GM18499 (cell line): Measurements from ENCODE around the gene ALK.

Source experiments
- ATAC-seq: cut with Tn5 transposase; IDR thresholded peaks from one replicate; pipeline ENCODE4 v1.9.1; 2021; ENCODE audit warnings: moderate number of reproducible peaks; ENCODE audit not compliant: insufficient read depth, unreplicated experiment

ALK gene

DNA sequence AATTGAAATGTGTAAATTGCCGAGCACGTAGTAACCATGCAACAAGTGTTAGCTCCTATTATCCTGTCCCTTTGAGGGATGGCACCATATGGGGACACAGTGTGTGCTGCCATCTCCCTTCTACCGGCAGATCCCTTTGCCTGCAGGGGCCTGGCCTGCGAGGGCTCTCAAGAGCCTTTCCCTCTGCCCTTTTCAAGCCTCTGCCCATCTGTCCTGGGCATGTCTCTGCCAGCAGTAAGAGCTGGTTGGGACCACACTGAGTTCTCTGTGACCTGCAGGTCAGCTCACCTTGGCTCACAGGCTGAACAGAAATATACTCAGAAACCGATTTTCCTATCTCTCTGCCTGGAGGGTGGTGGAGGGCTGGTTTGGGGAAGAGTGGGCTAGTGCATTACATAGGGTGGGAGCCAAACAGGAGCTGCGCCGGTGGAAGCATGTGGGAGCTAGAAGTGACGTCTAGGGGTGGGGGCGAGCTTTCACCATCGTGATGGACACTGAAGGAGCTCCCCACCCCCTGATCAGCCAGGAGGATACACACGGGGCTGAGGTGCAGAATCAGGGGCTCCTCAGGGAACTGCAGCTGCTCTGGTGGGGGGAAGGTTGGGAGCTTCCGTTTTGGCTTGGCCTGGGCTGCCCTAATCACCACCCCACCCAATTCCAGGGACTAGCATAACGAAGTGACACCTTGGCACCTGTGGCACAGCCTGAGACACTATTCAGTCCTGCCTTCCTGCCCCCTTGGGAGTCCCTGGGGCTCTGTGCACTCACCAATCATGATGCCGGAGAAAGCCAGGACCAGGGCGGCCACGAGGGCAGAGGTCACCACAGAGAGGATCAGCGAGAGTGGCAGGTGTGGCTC is 696.5 kb downstream of the ALK start:
- ATAC-seq: no peak

DNA sequence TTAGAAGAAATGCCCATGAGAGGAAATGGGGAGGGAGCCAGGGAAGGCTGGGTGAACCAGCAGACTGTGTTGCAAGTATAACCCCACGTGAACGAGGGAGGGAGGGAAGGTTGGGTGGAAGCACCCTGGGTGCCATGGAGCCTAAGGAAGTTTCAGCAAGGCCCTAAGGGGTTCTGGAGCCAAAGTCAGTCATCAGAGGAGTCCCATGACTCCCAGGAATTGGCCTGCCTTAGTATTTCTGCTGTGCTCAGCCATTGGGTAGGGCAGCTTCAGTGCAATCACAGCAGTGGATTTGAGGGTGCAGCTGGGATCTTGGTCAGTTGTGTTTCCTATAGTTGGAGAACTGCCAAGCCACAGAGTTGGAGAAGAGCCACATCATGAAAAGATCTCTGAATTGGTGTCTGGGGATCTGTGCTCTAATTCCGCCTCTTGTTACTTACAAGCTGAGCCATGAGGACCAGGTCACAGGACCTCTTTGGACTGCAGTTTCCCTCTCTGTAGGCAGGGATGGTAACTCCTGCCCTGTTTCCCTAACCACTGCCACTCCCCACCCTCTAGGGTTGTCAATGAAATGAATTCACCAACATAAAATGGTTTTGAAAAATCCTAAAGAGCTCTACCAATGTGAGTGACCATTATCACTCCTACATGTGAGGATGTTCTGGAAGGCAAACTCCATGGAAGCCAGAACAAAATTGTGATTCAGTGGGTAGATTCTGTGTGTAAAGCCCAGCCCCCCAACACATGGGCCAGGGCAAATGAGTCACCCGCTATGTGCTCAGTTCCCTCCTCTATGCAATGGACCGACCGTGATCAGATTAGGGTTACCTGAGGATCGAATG is 697.3 kb downstream of the ALK start:
- ATAC-seq: no peak

DNA sequence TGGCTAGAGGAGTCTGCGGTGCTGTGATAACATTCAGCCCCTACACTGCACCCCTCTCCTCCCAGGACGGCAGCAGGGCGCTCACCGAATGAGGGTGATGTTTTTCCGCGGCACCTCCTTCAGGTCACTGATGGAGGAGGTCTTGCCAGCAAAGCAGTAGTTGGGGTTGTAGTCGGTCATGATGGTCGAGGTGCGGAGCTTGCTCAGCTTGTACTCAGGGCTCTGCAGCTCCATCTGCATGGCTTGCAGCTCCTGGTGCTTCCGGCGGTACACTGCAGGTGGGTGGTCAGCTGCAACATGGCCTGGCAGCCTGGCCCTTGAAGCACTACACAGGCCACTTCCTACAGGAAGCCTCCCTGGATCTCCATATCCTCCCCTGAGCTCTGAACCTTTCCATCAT is 698.1 kb downstream of the ALK start:
- ATAC-seq: no peak

DNA sequence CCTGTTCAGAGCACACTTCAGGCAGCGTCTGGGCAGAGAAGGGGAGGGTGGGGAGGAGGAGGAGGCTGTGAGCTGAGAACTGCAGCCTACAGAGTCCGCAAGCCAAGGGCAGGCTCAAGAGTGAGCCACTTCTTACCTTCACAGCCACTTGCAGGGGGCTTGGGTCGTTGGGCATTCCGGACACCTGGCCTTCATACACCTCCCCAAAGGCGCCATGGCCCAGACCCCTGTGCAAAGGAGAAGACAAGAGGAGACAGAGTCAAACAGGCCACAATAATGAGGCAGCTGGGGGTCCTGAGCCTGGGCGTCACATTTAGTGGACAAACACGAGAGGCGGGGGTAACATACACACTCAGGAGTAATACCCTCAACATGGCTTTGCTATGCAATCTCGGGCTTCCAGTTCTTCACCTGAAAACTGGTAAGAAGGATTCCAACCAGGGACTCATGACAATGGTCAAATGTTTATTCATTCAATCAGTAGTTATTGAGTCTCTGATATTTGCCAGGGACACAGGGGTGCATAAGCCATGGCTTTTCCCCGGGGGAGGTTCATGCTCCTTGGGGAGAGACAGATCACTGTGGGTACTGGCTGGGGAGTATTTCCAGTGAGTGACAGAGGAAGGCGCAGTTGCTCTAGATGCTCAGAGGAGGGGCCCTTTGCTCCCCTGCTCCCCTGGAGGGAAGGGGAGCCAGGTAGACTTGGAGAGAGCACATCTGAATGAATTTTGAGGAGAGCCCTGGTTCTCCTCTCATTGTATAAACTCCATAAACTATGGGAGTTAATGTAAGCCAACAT is 698.8 kb downstream of the ALK start:
- no peak for ATAC-seq

DNA sequence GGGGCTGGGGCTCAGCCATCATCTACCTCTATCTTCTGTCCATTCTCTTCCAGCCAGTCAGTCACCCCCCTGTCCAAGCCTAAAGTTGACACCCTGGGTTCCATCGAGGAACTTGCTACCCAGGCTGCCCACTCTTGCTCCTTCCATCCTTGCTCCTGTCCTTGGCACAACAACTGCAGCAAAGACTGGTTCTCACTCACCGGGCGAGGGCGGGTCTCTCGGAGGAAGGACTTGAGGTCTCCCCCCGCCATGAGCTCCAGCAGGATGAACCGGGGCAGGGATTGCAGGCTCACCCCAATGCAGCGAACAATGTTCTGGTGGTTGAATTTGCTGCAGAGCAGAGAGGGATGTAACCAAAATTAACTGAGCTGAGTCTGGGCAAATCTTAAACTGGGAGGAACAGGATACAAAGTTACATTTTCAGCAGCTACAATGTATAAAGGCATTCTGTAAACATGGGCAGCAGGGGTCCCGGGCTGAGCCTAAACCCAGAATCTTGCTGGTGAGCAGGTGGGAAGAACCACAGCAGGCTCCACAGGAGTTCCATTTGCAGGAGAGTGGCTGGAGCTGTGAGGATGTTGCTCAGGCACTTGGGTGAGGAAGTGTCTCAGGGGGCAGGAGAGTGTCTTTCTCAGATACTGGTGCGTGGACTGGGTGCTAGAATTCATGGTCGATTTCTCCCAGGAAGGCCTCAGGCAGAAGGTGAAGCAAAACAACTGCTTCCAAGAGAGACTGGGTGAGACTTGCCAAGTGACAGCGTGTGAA is 700.7 kb downstream of the ALK start:
- no peak for ATAC-seq

DNA sequence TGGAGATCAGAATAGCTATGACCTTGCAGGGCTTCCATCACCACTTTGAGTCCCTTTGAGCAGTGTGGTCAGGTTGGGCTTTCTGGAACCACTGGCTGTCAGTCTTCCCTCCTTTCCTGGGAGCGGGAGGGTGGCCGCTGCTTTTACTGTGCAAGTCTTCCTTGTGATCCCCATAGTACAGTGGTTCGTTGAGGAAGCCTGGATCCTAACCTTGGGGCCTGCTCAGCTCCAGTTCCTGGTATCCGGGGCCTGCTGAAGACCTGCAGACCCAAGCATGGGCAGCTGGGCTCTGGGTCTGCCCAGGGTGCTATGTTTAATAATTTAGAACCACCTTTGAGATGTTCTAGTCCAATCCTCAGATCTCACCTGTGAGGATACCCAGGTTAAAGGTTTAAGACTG is 702.0 kb downstream of the ALK start:
- no peak for ATAC-seq

DNA sequence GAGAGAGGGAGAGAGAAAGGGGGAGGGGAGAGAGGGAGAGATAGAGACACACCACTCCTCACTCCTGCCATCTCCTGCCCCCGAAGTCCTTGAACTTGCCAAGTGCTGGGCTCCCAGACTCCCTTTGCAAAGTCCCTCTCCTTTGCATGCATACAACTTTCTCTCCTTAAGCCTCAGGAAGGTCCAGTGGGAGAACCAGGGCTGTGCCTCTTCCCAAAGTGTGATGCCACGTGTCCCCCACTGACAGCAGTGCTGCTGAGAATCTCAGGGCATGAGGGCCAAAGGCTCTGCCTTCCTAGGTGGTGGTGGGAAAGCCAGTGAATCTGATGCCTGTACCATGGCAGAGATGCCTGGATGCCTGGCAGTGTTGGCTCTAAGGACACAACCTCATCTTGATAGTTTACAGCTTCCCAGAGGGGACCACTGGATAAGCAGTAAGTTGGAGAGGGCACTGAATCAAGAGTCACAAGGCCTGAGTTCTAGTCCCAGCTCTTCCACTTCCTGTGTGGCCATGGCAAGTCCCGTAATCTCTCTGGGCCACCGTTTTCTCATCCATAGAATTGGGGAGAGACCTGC is 702.7 kb downstream of the ALK start:
- no peak for ATAC-seq

DNA sequence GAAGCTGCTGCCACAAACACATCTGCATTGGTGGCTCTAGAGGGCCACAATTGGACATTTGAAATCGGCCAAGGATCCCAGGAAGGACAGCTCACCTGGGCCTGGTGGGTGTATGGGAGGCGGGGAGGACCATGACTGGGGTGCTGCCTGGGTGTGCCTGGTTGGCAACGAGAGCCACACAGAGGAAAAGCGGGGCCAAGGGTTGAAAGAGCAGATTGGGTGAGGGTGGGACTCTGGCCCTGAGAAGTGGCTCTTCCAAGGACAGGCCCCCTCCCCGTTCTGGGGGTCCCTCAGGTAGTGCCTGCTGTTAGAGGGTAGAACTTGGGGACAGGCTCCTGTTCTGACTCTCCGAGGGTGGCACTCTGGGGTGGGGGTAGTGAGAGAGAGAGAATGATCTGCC is 703.3 kb downstream of the ALK start:
- ATAC-seq: no peak

DNA sequence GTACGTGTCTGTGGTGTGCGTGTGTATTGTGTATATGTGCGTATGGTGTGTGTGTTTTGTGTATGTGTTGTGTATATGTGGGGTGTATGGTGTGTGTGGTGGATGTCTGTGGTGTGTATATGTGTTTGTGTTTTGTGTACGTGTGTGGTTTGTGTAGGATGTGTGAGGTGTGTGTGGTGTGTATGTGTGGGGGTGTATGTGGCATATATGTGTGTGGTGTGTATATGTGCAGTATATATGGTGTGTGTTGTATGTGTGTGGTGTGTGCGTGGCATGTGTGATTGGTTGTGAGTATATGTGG is 704.8 kb downstream of the ALK start:
- ATAC-seq: no peak

DNA sequence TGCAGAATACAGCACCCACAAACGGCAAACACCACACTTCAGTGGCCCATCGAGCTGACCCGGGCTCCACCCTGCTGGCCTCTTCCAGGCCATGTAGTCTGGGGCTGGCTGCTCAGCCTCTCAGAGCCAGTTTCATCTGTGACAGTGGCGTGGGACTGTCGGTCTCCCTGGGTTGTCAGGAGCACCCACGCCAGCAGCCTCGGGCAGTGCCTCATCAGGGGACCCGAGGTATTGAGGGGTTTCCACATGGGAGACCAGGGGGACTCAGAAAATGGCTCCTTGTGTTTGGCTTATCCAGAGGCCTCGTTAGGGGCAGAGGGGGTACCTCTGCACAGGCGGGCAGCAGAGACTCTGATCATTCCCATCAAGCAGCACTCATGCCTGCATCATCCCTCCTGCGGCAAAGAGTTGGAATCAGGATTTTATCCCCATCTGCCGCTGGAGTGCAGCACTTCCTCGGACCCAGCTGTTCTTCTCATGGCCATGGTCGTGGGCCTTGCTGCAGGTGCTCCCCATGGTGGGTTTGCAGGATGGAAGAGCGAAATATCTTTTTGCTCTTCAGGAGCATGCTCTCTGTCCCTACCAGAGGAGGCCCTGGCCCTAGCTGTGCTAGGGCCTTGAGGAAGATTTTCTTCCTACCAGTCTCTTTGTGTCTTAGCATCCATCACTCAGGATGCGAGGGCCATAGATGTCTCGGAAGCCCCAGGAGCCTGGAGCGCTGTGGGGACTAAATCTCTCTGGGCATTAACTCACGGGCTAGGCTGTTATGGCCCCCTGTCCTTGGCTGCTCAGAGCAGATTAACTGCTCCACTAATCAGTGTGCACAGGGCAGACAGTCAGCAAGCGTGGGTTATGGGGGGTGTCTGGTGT is 705.4 kb downstream of the ALK start:
- ATAC-seq: no peak

DNA sequence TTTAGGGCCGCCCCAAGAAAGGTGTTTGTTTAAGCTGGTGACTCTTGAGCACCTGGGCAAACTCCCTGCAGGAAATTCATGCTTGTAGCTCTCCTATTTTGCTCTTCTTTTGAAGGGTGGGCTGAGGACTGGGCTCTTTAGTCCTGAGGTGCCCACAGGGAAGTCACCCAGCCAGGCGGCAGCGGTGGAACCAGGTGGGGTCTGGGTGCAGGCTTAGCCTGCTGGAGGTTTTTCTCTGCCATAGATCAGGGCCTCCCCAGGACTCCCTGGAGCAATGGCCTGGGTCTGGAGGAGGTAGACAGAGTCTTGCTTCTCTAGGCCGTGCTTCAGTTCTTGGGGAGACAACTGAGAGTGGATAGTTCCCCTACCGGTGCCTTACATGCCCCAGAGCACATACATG is 706.3 kb downstream of the ALK start:
- ATAC-seq: no peak

DNA sequence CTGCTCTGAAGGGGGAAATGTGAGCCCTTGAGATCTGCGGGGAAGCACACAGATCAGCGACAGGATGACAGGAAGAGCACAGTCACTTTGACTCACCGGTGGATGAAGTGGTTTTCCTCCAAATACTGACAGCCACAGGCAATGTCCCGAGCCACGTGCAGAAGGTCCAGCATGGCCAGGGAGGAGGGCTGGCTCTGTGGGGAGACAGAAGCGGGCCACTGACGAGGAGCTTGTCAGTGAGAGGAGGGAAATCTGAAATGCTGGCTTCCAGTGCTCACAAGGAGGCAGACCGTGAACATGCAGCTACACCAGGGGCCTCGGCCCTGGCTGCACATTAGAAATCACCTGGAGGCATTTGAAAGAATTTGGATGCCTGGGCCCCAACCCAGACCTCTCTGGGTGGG is 707.5 kb downstream of the ALK start:
- ATAC-seq: no peak

DNA sequence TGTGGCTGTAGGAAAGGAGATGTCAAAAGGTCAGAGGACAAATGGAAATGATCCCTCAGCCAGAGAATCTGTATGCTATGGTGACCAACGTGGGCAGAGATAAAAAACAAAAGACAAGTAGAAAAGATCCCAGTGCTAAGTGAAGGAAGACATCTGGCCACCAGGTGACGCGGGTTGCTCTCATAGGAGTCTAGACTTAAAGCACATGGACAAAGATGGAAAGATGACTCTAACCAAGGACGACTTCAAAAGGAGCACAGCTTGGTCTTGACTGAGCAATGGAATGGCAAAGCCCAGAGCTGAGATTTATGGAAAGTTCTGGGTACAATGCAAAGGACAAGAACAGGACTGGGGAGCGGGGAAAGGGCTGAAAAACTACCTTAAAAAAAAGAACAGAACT is 709.4 kb downstream of the ALK start:
- ATAC-seq: no peak

DNA sequence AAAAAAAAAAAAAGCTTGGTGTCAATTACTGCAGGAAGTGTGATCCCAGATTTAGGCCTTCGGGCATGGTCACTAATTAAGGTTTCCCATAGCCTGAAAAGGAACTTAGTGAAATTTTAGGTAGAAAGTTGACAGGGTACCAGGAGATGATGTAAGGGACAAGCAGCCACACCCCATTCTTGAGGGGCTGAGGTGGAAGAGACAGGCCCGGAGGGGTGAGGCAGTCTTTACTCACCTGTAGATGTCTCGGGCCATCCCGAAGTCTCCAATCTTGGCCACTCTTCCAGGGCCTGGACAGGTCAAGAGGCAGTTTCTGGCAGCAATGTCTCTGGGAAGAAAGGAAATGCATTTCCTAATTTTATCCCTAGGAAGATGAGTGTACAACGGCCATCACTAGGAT is 711.8 kb downstream of the ALK start:
- no peak for ATAC-seq

DNA sequence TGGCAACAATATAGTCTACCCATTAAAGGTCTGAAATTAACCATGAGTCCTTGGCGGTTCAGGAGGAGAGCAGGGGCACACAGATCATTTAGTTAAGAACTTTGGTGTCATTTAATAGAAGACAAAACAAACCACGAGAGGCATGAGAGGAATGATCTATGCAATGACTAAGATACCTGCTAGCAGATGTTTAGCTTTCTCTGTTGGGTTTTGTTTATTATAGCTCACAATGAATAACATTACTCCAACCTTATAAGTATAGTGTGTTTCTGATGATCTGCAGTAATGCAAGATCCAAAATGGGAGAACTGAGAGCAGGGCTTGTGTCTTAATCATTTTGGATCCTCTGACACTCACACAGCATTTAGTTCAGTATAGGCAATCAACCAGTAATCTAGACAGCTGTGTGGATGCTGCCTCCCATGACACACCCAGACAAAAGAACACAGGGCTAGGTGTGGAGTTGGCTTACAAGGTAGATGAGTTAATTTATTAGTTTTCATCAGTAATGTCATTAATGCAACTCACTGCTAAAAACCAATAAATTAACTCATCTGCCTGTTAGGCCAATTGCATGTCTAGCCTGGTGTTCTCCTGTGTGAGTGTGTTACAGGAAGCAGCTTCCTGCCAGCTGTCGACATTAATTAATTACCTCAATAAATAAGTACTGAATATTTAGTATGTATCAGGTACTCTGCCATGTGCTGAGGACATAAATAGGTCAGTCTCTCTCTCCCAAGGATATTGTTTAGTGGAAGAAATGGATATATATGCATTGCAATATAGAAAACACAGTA is 713.8 kb downstream of the ALK start:
- ATAC-seq: no peak

DNA sequence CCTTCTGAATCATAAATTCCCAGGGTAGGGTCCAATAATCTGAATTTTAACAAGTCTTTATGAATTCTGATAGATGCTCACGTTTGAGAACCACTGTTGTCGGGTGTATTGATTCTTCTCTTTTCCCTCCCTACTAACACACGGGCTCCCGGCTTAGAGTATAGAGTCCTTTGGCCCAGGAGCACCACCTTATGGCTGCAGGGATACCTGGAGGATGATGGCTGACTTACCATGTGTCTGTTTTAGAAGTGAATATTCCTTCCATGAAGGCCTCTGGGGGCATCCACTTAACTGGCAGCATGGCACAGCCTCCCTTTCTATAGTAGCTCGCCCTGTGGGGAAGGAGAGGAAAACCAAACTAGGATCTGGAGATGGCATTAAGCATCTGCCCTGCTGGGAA is 714.4 kb downstream of the ALK start:
- no peak for ATAC-seq

DNA sequence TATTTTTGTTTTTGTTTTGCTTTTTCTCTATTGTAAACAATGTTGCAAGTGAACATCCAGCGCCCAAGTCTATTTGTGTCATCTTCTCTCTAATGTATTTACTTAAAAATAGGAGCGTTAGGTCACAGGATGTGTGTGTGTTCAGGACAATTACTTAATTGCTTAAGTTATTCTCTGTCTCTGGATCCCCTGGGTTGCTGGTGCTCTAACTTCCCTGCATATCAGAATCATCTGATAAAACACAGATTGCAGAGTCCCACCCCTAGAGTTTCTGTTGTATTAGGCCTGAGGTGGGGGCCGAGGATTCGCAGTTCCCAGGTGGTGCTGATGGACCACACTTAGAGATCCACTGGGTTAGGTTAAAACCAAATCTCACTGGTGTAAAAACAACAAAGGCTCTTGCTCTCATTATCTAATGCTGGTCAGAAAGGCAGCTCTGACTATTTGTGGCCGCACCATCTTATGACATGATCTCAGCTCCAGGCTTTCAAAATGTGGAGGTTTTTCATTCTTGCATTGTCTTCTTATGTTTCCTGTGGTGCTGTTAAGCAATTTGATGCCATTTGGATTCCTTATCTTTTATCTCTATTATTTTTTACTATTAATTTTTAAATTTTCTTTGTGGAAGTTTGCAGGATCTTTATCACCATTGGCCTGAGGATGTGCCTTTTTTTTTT is 718.4 kb downstream of the ALK start:
- ATAC-seq: no peak

DNA sequence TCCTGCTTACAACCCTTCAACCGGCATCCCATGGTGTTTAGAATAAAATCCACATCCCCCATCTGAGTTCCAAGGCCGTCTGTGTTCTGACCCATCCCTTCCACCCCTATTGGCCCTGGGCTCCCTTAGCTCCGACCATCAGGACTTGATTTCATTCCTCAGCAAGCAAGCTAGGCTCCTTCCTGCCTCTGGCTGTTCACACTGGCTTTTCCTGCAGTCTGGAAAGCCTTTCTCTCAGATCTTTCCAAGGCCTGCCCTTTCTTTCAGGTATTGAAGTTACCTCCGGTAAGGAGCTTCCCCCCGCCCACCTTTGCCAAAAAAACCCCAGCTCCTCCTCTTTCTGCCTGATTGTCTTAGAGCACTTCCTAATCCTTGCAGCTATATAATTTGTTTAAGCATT is 719.4 kb downstream of the ALK start:
- ATAC-seq: no peak
